Ectodermal cell (in vitro differentiated cells): ENCODE measurements around the gene TCTA.

Experiments
- H3K27ac ChIP-seq: 2 replicates; pipeline ENCODE4 v1.7.0; 2013; ENCODE audit warnings: mild to moderate bottlenecking, low read depth, low read length; ENCODE audit not compliant: insufficient read depth, poor library complexity, severe bottlenecking
- H3K27me3 ChIP-seq: 2 replicates; pipeline ENCODE4 v1.7.0; 2013; ENCODE audit warnings: mild to moderate bottlenecking, low read length; ENCODE audit not compliant: insufficient read depth, control insufficient read depth, poor library complexity, severe bottlenecking
- H3K36me3 ChIP-seq: one replicate; pipeline ENCODE4 v1.7.0; 2013; ENCODE audit warnings: low read length; ENCODE audit not compliant: control insufficient read depth, insufficient read depth
- H3K4me1 ChIP-seq: one replicate; pipeline ENCODE4 v1.7.0; 2013; ENCODE audit warnings: low read length; ENCODE audit not compliant: control insufficient read depth, insufficient read depth
- H3K4me3 ChIP-seq: 2 replicates; pipeline ENCODE4 v1.7.0; 2013; ENCODE audit warnings: low read depth, low read length, control low read depth; ENCODE audit not compliant: insufficient read depth
- H3K9me3 ChIP-seq: 2 replicates; pipeline ENCODE4 v1.7.0; 2013; ENCODE audit warnings: mild to moderate bottlenecking, low read length, moderate library complexity; ENCODE audit not compliant: control insufficient read depth
- WGBS, 2 experiments: methylation state at CpG; one replicate each; pipeline ENCODE4 v1.1.7; 2013; ENCODE audit warnings: missing lambda C conversion rate in 2 of 2; 5-methylcytosine and 5-hydroxymethylcytosine counted together

TCTA gene

GRCh38 chr3:49421890-49422378, 9.7 kb downstream of the TCTA start:
- Histone ChIP-seq H3K9me3 (no peaks in the 10 kb centered on the region), H3K4me3 (peak overlapping the region; percentile 63), H3K4me1 (peaks cover 4% of the 10 kb centered on the region), H3K36me3 (no peaks in the 10 kb centered on the region), H3K27ac (no peak overlapping the region), H3K27me3 (no peaks in the 10 kb centered on the region)
- WGBS, 2 experiments: 38 to 40% methylated on average over 14 of the region's 14 CpGs

- H3K36me3 ChIP-seq: no peaks in the 10 kb centered on the region
- no peaks in the 10 kb centered on the region for H3K9me3 ChIP-seq
- peaks cover 4% of the 10 kb centered on the region for H3K4me1 ChIP-seq
- H3K27ac ChIP-seq: peak within 1 kb of the TSS; percentile 81
- H3K4me3 ChIP-seq: peak within 1 kb of the TSS; percentile 63
- no peaks in the 10 kb centered on the region for H3K27me3 ChIP-seq
- WGBS, 2 experiments: 44 to 46% methylated on average over 25 of the region's 25 CpGs
Measured at GRCh38 chr3:49422379-49423248, 10.4 kb downstream of the TCTA start, which contains the start of gene AMT. TSS of gene AMT (minus strand) at chr3:49422473. CDS start at chr3:49422450, 23 bp downstream.

GRCh38 chr3:49424816-49425215, 12.6 kb downstream of the TCTA start:
- peaks cover 4% of the 10 kb centered on the region for H3K4me1 ChIP-seq
- H3K27me3 ChIP-seq: no peaks in the 10 kb centered on the region
- H3K27ac ChIP-seq: no peak overlapping the region
- H3K9me3 ChIP-seq: no peaks in the 10 kb centered on the region
- 94% methylated on average over 6 of the region's 6 CpGs for WGBS, 2 experiments
- no peaks in the 10 kb centered on the region for H3K36me3 ChIP-seq
- H3K4me3 ChIP-seq: no peak overlapping the region

- H3K27ac ChIP-seq: no peak overlapping the region
- WGBS, 2 experiments: 92 to 97% methylated on average over 1 of the region's 2 CpGs
- no peak overlapping the region for H3K4me3 ChIP-seq
- no peaks in the 10 kb centered on the region for H3K9me3 ChIP-seq
- no peaks in the 10 kb centered on the region for H3K36me3 ChIP-seq
- H3K27me3 ChIP-seq: no peaks in the 10 kb centered on the region
- H3K4me1 ChIP-seq: peaks cover 3% of the 10 kb centered on the region
Measured at GRCh38 chr3:49427586-49427985, 15.4 kb downstream of the TCTA start.

DNA sequence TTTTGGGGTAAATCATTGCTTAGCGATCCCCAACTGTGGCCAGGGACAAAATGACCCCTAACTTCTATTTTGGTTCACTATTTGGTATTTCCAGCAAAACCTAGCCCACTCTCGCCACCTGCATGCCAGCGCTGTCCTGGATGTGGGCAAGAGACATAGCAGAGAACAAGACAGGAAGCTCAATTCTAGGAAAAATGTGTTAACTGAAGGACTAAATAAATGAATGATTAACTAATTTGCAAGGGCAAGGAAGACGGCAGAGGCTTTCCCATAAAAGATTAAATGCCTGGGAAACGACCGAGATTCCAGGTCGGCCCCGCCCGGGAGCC, 16.5 kb downstream of the TCTA start:
- 17 to 19% methylated on average over 9 of the region's 9 CpGs for WGBS, 2 experiments
- Histone ChIP-seq H3K27ac (no peak overlapping the region), H3K9me3 (no peaks in the 10 kb centered on the region)

GRCh38 chr3:49434731-49435130, 22.5 kb downstream of the TCTA start:
- H3K4me3 ChIP-seq: no peak overlapping the region
- 88 to 91% methylated on average over 5 of the region's 5 CpGs for WGBS, 2 experiments
- H3K9me3 ChIP-seq: no peaks in the 10 kb centered on the region
- H3K27ac ChIP-seq: no peak overlapping the region
- no peaks in the 10 kb centered on the region for H3K36me3 ChIP-seq
- no peaks in the 10 kb centered on the region for H3K4me1 ChIP-seq
- H3K27me3 ChIP-seq: no peaks in the 10 kb centered on the region

More for the DNA sequence above, 16.5 kb downstream of the TCTA start:
- Histone ChIP-seq H3K27me3 (no peaks in the 10 kb centered on the region), H3K36me3 (no peaks in the 10 kb centered on the region), H3K4me3 (peak overlapping the region; percentile 63), H3K4me1 (no peaks in the 10 kb centered on the region)

- 86 to 93% methylated on average over 5 of the region's 5 CpGs for WGBS, 2 experiments
- no peak overlapping the region for H3K4me3 ChIP-seq
- H3K27me3 ChIP-seq: no peaks in the 10 kb centered on the region
- no peak overlapping the region for H3K27ac ChIP-seq
- H3K9me3 ChIP-seq: no peaks in the 10 kb centered on the region
- H3K4me1 ChIP-seq: no peaks in the 10 kb centered on the region
- no peaks in the 10 kb centered on the region for H3K36me3 ChIP-seq
Measured at GRCh38 chr3:49445391-49445790, 33.2 kb downstream of the TCTA start.

- Histone ChIP-seq H3K4me1 (peaks cover 10% of the 10 kb centered on the region), H3K9me3 (no peaks in the 10 kb centered on the region), H3K4me3 (no peak overlapping the region), H3K27me3 (no peaks in the 10 kb centered on the region), H3K27ac (no peak overlapping the region), H3K36me3 (no peaks in the 10 kb centered on the region)
- WGBS, 2 experiments: 95 to 96% methylated on average over 4 of the region's 4 CpGs
Measured at GRCh38 chr3:49453621-49454020, 41.4 kb downstream of the TCTA start.

DNA sequence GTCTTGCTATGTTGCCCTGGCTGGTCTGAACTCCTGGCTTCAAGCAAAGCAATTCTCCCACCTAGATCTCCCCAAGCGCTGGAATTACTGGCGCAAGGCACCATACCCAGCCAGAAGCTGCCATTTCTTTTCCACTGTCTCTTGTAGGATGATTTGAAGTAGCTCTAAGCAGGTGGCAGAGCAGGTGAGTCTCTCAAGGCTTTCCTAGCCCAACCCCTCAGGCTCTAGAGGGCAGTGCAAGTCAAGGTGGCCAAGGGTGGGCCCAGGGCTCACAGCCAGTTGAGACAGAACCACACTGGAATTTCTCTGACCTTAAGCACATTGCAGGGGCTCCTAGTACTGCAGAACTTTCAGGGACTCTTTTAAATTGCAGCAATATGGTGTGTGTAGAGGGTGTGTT, 42.2 kb downstream of the TCTA start:
- WGBS, 2 experiments: 66 to 79% methylated on average over 2 of the region's 2 CpGs
- Histone ChIP-seq H3K9me3 (no peaks in the 10 kb centered on the region), H3K27me3 (no peaks in the 10 kb centered on the region), H3K27ac (no peak overlapping the region), H3K4me1 (peaks cover 18% of the 10 kb centered on the region), H3K4me3 (no peak overlapping the region), H3K36me3 (no peaks in the 10 kb centered on the region)

DNA sequence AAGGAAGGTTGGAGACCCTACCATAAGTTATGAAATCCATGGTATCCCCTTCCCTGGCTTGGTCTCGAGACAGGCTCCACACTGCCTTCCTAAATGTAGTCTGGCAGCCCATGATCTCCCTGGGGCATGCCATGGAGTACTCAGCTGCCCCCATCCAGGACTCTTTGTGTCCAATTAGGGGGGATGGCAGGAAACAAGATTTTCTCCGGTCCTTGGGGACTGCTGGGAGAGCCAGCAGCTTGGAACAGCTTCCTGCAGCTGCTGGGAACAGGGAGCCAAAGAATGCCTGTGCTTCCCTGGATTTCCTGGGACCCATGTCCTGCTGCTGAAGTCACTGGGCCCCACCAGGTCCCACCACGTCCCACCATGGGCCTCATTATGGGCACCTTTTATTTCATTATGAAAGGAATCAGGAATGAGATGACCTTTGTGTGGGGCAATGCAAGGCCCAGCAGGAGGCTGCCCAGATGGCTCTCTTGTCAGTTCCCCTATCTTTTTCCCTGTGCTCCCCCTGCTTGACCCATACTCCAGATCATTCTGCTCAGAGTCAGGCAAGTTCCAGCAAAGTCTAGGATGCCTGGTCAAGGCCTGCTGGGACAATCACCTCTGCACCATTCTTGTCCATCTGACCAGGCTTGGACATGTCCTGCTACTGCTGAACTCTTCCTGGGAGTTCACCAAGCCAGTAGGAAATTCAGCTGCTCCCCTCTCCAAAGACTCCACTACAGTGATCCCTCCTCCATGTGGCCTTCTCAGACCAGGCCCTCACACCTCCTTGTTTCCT, 42.9 kb downstream of the TCTA start:
- H3K4me3 ChIP-seq: no peak overlapping the region
- no peaks in the 10 kb centered on the region for H3K27me3 ChIP-seq
- no peaks in the 10 kb centered on the region for H3K9me3 ChIP-seq
- H3K4me1 ChIP-seq: peaks cover 22% of the 10 kb centered on the region
- no peak overlapping the region for H3K27ac ChIP-seq
- H3K36me3 ChIP-seq: no peaks in the 10 kb centered on the region
- 68 to 70% methylated on average over 3 of the region's 3 CpGs for WGBS, 2 experiments
